Activated CD4-positive, alpha-beta T cell treated with anti-CD3 and anti-CD28 coated beads, Interleukin-2, amount 50 U/mL, for 48 hours (primary cell): ENCODE results near the gene PLXDC2.

Experiments
- DNase-seq, 2 experiments: peaks; one replicate each; pipeline ENCODE4 v3.0.0-alpha.2; 2020

The PLXDC2 gene

GRCh38 chr10:20298417-20298816, 482.2 kb downstream of the PLXDC2 start:
- no peak for DNase-seq

GRCh38 chr10:20299034-20299736, 483.0 kb downstream of the PLXDC2 start:
- no peak for DNase-seq

- no peak for DNase-seq
Observed at GRCh38 chr10:20300735-20301134, 484.5 kb downstream of the PLXDC2 start.

GRCh38 chr10:20302033-20302432, 485.8 kb downstream of the PLXDC2 start:
- DNase-seq, result no peak

- DNase-seq, result no peak
Observed at GRCh38 chr10:20303453-20304152, 487.4 kb downstream of the PLXDC2 start.

- no peak for DNase-seq
Observed at GRCh38 chr10:20313665-20314064, 497.4 kb downstream of the PLXDC2 start.

GRCh38 chr10:20314431-20314830, 498.2 kb downstream of the PLXDC2 start:
- no peak for DNase-seq

GRCh38 chr10:20327954-20328353, 511.7 kb downstream of the PLXDC2 start:
- DNase-seq, result no peak

GRCh38 chr10:20330246-20330645, 514.0 kb downstream of the PLXDC2 start:
- DNase-seq, result no peak

GRCh38 chr10:20334559-20334958, 518.3 kb downstream of the PLXDC2 start:
- no peak for DNase-seq
